GM23338 (cell line): ENCODE data around the gene PKD2.
"Not testable (repeated sequence)": the region's sequence is repeated elsewhere in the genome, so short reads cannot be mapped to it uniquely, and the experiment has no call there.

Source experiments
- CREB1 ChIP-seq: fragments of 250-450 bp; sonication (Bioruptor Pico); IDR thresholded peaks from 2 replicates; pipeline ENCODE4 v1.5.0; 2020; ENCODE audit warnings: low read depth, mild to moderate bottlenecking, moderate library complexity
- EZH2 ChIP-seq: fragments of 200-600 bp; sonication (generic); IDR thresholded peaks from one replicate; pipeline ENCODE4 v1.8.0; 2017; ENCODE audit warnings: antibody characterized with exemption, mild to moderate bottlenecking, low read depth; ENCODE audit not compliant: unreplicated experiment
- EZH2phosphoT487 ChIP-seq: fragments of 200-600 bp; sonication (generic); IDR thresholded peaks from one replicate; pipeline ENCODE4 v1.8.1; 2018; ENCODE audit warnings: antibody characterized with exemption; ENCODE audit not compliant: unreplicated experiment
- JUNB ChIP-seq: IDR thresholded peaks from one replicate; pipeline ENCODE4 v1.6.1; 2016; ENCODE audit warnings: antibody characterized with exemption; ENCODE audit not compliant: unreplicated experiment
- NANOG ChIP-seq: IDR thresholded peaks from 2 replicates; pipeline ENCODE4 v1.6.1; 2016; ENCODE audit warnings: antibody characterized with exemption, borderline replicate concordance
- POLR2AphosphoS5 ChIP-seq: IDR thresholded peaks from 2 replicates; pipeline ENCODE4 v1.6.1; 2016; ENCODE audit warnings: antibody characterized with exemption, low read depth
- STAT1 ChIP-seq: IDR thresholded peaks from one replicate; pipeline ENCODE4 v1.6.1; 2016; ENCODE audit warnings: antibody characterized with exemption; ENCODE audit not compliant: unreplicated experiment
- ZNF114 ChIP-seq: fragments of 250-450 bp; sonication (Bioruptor Pico); IDR thresholded peaks from 2 replicates; pipeline ENCODE4 v1.5.0; 2020; ENCODE audit warnings: mild to moderate bottlenecking, moderate library complexity
- ZNF331 ChIP-seq: fragments of 250-450 bp; sonication (Bioruptor Pico); IDR thresholded peaks from 2 replicates; pipeline ENCODE4 v1.5.0; 2020; ENCODE audit warnings: low read depth, mild to moderate bottlenecking, moderate library complexity
- TF ChIP-seq, protein P1 (sequence below), 2 experiments: fragments of 200-600 bp in 1 of 2; sonication (generic) in 1 of 2; conservative IDR thresholded peaks; 2 replicates each; pipeline versions ENCODE4 v1.5.1 to v1.6.1; 2016 to 2017; ENCODE audit warnings: antibody characterized with exemption in 2 of 2, low read depth in 2 of 2, mild to moderate bottlenecking in 2 of 2, moderate library complexity in 1 of 2
- TF ChIP-seq, protein P2 (sequence below): IDR thresholded peaks from one replicate; pipeline ENCODE4 v1.6.1; 2018; ENCODE audit warnings: antibody characterized with exemption; ENCODE audit not compliant: unreplicated experiment
- TF ChIP-seq, protein P3 (sequence below): IDR thresholded peaks from 2 replicates; pipeline ENCODE4 v1.6.1; 2016; ENCODE audit warnings: antibody characterized with exemption
- TF ChIP-seq, protein P4 (sequence below): fragments of 250-450 bp; sonication (Bioruptor Pico); IDR thresholded peaks from 2 replicates; pipeline ENCODE4 v1.5.0; 2020; ENCODE audit warnings: mild to moderate bottlenecking, moderate library complexity

DNA sequence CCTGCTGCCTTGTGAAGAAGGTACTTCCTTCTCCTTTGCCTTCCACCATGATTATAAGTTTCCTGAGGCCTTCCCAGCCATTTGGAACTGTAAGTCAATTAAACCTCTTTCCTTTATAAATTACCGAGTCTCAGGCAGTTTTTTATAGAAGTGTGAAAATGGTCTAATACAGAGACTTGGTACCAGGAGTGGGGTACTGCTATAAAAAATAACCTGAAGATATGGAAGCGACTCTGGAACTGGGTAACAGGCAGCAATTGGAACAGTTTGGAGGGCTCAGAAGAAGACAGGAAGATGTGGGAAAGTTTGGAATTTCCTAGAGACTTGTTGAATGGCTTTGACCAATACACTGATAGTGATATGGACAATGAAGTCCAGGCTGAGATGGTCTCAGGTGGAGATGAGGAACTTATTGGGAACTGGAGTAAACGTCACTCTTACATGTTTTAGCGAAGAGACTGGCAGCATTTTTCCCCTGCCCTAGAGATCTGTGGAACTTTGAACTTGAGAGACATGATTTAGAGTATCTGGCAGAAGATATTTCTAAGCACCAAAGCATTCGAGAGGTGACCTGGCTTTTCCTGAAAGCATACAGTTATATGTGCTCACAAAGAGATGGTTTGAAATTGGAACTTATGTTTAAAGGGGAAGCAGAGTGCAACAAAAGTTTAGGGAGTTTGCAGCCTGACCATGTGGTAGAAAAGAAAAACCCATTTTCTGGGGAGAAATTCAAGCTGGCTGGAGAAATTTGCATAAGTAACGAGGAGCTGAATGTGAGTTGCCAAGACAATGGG lies 18.6 kb downstream of the PKD2 start:
- not testable (repeated sequence) for TF ChIP-seq POLR2AphosphoS5; EZH2; CREB1 (CRISPR knock-in tag); JUNB; STAT1; EZH2phosphoT487; ZNF114 (CRISPR knock-in tag); ZNF331 (CRISPR knock-in tag); NANOG
- TF ChIP-seq, protein P1, sequence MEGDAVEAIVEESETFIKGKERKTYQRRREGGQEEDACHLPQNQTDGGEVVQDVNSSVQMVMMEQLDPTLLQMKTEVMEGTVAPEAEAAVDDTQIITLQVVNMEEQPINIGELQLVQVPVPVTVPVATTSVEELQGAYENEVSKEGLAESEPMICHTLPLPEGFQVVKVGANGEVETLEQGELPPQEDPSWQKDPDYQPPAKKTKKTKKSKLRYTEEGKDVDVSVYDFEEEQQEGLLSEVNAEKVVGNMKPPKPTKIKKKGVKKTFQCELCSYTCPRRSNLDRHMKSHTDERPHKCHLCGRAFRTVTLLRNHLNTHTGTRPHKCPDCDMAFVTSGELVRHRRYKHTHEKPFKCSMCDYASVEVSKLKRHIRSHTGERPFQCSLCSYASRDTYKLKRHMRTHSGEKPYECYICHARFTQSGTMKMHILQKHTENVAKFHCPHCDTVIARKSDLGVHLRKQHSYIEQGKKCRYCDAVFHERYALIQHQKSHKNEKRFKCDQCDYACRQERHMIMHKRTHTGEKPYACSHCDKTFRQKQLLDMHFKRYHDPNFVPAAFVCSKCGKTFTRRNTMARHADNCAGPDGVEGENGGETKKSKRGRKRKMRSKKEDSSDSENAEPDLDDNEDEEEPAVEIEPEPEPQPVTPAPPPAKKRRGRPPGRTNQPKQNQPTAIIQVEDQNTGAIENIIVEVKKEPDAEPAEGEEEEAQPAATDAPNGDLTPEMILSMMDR (conservative IDR thresholded peaks at IDR 0.05; ENCODE audit: low read depth in 2 of 2) = not testable (repeated sequence)
- TF ChIP-seq, protein P2, sequence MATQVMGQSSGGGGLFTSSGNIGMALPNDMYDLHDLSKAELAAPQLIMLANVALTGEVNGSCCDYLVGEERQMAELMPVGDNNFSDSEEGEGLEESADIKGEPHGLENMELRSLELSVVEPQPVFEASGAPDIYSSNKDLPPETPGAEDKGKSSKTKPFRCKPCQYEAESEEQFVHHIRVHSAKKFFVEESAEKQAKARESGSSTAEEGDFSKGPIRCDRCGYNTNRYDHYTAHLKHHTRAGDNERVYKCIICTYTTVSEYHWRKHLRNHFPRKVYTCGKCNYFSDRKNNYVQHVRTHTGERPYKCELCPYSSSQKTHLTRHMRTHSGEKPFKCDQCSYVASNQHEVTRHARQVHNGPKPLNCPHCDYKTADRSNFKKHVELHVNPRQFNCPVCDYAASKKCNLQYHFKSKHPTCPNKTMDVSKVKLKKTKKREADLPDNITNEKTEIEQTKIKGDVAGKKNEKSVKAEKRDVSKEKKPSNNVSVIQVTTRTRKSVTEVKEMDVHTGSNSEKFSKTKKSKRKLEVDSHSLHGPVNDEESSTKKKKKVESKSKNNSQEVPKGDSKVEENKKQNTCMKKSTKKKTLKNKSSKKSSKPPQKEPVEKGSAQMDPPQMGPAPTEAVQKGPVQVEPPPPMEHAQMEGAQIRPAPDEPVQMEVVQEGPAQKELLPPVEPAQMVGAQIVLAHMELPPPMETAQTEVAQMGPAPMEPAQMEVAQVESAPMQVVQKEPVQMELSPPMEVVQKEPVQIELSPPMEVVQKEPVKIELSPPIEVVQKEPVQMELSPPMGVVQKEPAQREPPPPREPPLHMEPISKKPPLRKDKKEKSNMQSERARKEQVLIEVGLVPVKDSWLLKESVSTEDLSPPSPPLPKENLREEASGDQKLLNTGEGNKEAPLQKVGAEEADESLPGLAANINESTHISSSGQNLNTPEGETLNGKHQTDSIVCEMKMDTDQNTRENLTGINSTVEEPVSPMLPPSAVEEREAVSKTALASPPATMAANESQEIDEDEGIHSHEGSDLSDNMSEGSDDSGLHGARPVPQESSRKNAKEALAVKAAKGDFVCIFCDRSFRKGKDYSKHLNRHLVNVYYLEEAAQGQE = not testable (repeated sequence)
- TF ChIP-seq, protein P3, sequence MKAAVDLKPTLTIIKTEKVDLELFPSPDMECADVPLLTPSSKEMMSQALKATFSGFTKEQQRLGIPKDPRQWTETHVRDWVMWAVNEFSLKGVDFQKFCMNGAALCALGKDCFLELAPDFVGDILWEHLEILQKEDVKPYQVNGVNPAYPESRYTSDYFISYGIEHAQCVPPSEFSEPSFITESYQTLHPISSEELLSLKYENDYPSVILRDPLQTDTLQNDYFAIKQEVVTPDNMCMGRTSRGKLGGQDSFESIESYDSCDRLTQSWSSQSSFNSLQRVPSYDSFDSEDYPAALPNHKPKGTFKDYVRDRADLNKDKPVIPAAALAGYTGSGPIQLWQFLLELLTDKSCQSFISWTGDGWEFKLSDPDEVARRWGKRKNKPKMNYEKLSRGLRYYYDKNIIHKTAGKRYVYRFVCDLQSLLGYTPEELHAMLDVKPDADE = not testable (repeated sequence)
- TF ChIP-seq, protein P4, sequence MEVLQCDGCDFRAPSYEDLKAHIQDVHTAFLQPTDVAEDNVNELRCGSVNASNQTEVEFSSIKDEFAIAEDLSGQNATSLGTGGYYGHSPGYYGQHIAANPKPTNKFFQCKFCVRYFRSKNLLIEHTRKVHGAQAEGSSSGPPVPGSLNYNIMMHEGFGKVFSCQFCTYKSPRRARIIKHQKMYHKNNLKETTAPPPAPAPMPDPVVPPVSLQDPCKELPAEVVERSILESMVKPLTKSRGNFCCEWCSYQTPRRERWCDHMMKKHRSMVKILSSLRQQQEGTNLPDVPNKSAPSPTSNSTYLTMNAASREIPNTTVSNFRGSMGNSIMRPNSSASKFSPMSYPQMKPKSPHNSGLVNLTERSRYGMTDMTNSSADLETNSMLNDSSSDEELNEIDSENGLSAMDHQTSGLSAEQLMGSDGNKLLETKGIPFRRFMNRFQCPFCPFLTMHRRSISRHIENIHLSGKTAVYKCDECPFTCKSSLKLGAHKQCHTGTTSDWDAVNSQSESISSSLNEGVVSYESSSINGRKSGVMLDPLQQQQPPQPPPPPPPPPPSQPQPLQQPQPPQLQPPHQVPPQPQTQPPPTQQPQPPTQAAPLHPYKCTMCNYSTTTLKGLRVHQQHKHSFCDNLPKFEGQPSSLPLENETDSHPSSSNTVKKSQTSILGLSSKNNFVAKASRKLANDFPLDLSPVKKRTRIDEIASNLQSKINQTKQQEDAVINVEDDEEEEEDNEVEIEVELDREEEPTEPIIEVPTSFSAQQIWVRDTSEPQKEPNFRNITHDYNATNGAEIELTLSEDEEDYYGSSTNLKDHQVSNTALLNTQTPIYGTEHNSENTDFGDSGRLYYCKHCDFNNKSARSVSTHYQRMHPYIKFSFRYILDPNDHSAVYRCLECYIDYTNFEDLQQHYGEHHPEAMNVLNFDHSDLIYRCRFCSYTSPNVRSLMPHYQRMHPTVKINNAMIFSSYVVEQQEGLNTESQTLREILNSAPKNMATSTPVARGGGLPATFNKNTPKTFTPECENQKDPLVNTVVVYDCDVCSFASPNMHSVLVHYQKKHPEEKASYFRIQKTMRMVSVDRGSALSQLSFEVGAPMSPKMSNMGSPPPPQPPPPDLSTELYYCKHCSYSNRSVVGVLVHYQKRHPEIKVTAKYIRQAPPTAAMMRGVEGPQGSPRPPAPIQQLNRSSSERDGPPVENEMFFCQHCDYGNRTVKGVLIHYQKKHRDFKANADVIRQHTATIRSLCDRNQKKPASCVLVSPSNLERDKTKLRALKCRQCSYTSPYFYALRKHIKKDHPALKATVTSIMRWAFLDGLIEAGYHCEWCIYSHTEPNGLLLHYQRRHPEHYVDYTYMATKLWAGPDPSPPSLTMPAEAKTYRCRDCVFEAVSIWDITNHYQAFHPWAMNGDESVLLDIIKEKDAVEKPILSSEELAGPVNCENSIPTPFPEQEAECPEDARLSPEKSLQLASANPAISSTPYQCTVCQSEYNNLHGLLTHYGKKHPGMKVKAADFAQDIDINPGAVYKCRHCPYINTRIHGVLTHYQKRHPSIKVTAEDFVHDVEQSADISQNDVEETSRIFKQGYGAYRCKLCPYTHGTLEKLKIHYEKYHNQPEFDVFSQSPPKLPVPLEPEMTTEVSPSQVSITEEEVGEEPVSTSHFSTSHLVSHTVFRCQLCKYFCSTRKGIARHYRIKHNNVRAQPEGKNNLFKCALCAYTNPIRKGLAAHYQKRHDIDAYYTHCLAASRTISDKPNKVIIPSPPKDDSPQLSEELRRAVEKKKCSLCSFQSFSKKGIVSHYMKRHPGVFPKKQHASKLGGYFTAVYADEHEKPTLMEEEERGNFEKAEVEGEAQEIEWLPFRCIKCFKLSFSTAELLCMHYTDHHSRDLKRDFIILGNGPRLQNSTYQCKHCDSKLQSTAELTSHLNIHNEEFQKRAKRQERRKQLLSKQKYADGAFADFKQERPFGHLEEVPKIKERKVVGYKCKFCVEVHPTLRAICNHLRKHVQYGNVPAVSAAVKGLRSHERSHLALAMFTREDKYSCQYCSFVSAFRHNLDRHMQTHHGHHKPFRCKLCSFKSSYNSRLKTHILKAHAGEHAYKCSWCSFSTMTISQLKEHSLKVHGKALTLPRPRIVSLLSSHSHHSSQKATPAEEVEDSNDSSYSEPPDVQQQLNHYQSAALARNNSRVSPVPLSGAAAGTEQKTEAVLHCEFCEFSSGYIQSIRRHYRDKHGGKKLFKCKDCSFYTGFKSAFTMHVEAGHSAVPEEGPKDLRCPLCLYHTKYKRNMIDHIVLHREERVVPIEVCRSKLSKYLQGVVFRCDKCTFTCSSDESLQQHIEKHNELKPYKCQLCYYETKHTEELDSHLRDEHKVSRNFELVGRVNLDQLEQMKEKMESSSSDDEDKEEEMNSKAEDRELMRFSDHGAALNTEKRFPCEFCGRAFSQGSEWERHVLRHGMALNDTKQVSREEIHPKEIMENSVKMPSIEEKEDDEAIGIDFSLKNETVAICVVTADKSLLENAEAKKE = not testable (repeated sequence)
